GM12878 (cell line): ENCODE measurements around the gene ZKSCAN1.

Experiments
- BCL11A ChIP-seq: IDR thresholded peaks from 2 replicates; pipeline ENCODE4 v1.6.1; 2011; ENCODE audit warnings: low read depth, low read length
- BRCA1 ChIP-seq: IDR thresholded peaks from 2 replicates; pipeline ENCODE4 v1.6.1; 2011; ENCODE audit warnings: low read depth, low read length, improper control_type of control experiment
- CBFB ChIP-seq: IDR thresholded peaks from 2 replicates; pipeline ENCODE4 v1.6.1; 2016; ENCODE audit warnings: antibody characterized with exemption, low read depth
- CEBPB ChIP-seq, 2 experiments: fragments of 150-350 bp in 1 of 2; IDR thresholded peaks; 2 replicates each; pipeline ENCODE4 v1.6.1; 2012 to 2014; ENCODE audit warnings: low read depth in 2 of 2, low read length in 2 of 2, borderline replicate concordance in 1 of 2, inconsistent platforms in 1 of 2
- EP300 ChIP-seq, 2 experiments: fragments of 150-350 bp in 1 of 2; IDR thresholded peaks; 2 replicates each; pipeline ENCODE4 v1.6.1; 2011 to 2012; ENCODE audit warnings: low read depth in 2 of 2, low read length in 2 of 2, borderline replicate concordance in 1 of 2, improper control_type of control experiment in 1 of 2, inconsistent platforms in 1 of 2; ENCODE audit not compliant: control insufficient read depth in 1 of 2
- HDAC6 ChIP-seq: fragments of 200-600 bp; sonication (generic); IDR thresholded peaks from one replicate; pipeline ENCODE4 v1.8.0; 2017; ENCODE audit warnings: antibody characterized with exemption; ENCODE audit not compliant: unreplicated experiment
- KDM1A ChIP-seq: fragments of 200-600 bp; sonication (generic); IDR thresholded peaks from 2 replicates; pipeline ENCODE4 v1.6.1; 2016; ENCODE audit warnings: borderline replicate concordance
- PAX5 ChIP-seq: IDR thresholded peaks from 2 replicates; pipeline ENCODE4 v1.6.1; 2011; ENCODE audit warnings: low read depth, low read length, borderline replicate concordance
- POU2F2 ChIP-seq: IDR thresholded peaks from 3 replicates; pipeline ENCODE4 v1.6.1; 2011; ENCODE audit warnings: low read depth, mild to moderate bottlenecking, low read length, borderline replicate concordance
- RAD21 ChIP-seq: IDR thresholded peaks from 2 replicates; pipeline ENCODE4 v1.6.1; 2011; ENCODE audit warnings: mild to moderate bottlenecking, low read depth, low read length, moderate library complexity; ENCODE audit not compliant: insufficient read depth
- ZNF274 ChIP-seq: IDR thresholded peaks from one replicate; pipeline ENCODE4 v1.8.0; 2011; ENCODE audit not compliant: insufficient read length, insufficient read depth
- TF ChIP-seq, protein P1 (sequence below): fragments of 450-650 bp; IDR thresholded peaks from 2 replicates; pipeline ENCODE4 v1.6.1; 2018; ENCODE audit warnings: mild to moderate bottlenecking, low read depth, moderate library complexity; ENCODE audit not compliant: partially characterized antibody
- TF ChIP-seq, protein P2 (sequence below), 3 experiments: IDR thresholded peaks in 2 of 3; conservative IDR thresholded peaks in 1 of 3; 2 replicates each; pipeline ENCODE4 v1.5.1; 2011; ENCODE audit warnings: low read depth in 3 of 3, low read length in 3 of 3, mild to moderate bottlenecking in 3 of 3, control low read depth in 2 of 3, moderate library complexity in 2 of 3, inconsistent platforms in 1 of 3, mixed read lengths in 1 of 3; ENCODE audit not compliant: control insufficient read depth in 2 of 3, insufficient read depth in 1 of 3; ENCODE audit errors: extremely low read depth in 1 of 3
- TF ChIP-seq, protein P3 (sequence below): fragments of 450-650 bp; IDR thresholded peaks from 2 replicates; pipeline ENCODE4 v1.6.1; 2016; ENCODE audit warnings: mild to moderate bottlenecking, moderate library complexity, borderline replicate concordance

DNA sequence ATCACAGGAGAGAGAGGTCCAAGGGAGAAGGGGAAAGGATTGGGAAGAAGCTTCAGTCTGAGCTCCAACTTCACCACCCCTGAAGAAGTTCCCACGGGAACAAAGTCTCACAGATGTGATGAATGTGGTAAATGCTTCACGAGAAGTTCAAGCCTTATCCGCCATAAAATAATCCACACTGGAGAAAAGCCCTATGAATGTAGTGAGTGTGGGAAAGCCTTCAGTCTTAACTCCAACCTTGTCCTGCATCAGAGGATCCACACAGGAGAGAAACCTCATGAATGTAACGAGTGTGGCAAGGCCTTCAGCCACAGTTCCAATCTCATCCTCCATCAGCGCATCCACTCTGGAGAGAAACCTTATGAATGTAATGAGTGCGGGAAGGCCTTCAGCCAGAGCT lies 18.1 kb downstream of the ZKSCAN1 start:
- TF ChIP-seq, protein P1, sequence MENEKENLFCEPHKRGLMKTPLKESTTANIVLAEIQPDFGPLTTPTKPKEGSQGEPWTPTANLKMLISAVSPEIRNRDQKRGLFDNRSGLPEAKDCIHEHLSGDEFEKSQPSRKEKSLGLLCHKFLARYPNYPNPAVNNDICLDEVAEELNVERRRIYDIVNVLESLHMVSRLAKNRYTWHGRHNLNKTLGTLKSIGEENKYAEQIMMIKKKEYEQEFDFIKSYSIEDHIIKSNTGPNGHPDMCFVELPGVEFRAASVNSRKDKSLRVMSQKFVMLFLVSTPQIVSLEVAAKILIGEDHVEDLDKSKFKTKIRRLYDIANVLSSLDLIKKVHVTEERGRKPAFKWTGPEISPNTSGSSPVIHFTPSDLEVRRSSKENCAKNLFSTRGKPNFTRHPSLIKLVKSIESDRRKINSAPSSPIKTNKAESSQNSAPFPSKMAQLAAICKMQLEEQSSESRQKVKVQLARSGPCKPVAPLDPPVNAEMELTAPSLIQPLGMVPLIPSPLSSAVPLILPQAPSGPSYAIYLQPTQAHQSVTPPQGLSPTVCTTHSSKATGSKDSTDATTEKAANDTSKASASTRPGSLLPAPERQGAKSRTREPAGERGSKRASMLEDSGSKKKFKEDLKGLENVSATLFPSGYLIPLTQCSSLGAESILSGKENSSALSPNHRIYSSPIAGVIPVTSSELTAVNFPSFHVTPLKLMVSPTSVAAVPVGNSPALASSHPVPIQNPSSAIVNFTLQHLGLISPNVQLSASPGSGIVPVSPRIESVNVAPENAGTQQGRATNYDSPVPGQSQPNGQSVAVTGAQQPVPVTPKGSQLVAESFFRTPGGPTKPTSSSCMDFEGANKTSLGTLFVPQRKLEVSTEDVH, result no peak
- no peak for TF ChIP-seq ZNF274
- TF ChIP-seq POU2F2, result no peak
- TF ChIP-seq, protein P2, sequence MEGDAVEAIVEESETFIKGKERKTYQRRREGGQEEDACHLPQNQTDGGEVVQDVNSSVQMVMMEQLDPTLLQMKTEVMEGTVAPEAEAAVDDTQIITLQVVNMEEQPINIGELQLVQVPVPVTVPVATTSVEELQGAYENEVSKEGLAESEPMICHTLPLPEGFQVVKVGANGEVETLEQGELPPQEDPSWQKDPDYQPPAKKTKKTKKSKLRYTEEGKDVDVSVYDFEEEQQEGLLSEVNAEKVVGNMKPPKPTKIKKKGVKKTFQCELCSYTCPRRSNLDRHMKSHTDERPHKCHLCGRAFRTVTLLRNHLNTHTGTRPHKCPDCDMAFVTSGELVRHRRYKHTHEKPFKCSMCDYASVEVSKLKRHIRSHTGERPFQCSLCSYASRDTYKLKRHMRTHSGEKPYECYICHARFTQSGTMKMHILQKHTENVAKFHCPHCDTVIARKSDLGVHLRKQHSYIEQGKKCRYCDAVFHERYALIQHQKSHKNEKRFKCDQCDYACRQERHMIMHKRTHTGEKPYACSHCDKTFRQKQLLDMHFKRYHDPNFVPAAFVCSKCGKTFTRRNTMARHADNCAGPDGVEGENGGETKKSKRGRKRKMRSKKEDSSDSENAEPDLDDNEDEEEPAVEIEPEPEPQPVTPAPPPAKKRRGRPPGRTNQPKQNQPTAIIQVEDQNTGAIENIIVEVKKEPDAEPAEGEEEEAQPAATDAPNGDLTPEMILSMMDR (IDR thresholded peaks at IDR 0.05 in 2 of 3, conservative IDR thresholded peaks at IDR 0.05 in 1 of 3; ENCODE audit: control insufficient read depth in 2 of 3, extremely low read depth in 1 of 3, insufficient read depth in 1 of 3, low read depth in 3 of 3, low read length in 3 of 3), result no peak
- no peak for TF ChIP-seq CEBPB (IDR thresholded peaks at IDR 0.05; ENCODE audit: borderline replicate concordance in 1 of 2, low read depth in 2 of 2, low read length in 2 of 2)
- TF ChIP-seq KDM1A, result no peak
- no peak for TF ChIP-seq BCL11A
- no peak for TF ChIP-seq EP300 (IDR thresholded peaks at IDR 0.05; ENCODE audit: borderline replicate concordance in 1 of 2, control insufficient read depth in 1 of 2, low read depth in 2 of 2, low read length in 2 of 2)
- no peak for TF ChIP-seq HDAC6
- no peak for TF ChIP-seq RAD21
- TF ChIP-seq CBFB, result no peak
- TF ChIP-seq, protein P3, sequence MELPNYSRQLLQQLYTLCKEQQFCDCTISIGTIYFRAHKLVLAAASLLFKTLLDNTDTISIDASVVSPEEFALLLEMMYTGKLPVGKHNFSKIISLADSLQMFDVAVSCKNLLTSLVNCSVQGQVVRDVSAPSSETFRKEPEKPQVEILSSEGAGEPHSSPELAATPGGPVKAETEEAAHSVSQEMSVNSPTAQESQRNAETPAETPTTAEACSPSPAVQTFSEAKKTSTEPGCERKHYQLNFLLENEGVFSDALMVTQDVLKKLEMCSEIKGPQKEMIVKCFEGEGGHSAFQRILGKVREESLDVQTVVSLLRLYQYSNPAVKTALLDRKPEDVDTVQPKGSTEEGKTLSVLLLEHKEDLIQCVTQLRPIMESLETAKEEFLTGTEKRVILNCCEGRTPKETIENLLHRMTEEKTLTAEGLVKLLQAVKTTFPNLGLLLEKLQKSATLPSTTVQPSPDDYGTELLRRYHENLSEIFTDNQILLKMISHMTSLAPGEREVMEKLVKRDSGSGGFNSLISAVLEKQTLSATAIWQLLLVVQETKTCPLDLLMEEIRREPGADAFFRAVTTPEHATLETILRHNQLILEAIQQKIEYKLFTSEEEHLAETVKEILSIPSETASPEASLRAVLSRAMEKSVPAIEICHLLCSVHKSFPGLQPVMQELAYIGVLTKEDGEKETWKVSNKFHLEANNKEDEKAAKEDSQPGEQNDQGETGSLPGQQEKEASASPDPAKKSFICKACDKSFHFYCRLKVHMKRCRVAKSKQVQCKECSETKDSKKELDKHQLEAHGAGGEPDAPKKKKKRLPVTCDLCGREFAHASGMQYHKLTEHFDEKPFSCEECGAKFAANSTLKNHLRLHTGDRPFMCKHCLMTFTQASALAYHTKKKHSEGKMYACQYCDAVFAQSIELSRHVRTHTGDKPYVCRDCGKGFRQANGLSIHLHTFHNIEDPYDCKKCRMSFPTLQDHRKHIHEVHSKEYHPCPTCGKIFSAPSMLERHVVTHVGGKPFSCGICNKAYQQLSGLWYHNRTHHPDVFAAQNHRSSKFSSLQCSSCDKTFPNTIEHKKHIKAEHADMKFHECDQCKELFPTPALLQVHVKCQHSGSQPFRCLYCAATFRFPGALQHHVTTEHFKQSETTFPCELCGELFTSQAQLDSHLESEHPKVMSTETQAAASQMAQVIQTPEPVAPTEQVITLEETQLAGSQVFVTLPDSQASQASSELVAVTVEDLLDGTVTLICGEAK, result no peak
- TF ChIP-seq PAX5, result no peak
- TF ChIP-seq BRCA1, result no peak
